HG03520 (cell line): ENCODE data around the gene RTF1.
"Not testable (repeated sequence)": the region's sequence is repeated elsewhere in the genome, so short reads cannot be mapped to it uniquely, and the experiment has no call there.

Experiments used
- ATAC-seq: cut with Tn5 transposase; IDR thresholded peaks from one replicate; pipeline ENCODE4 v1.9.1; 2021; ENCODE audit warnings: mild to moderate bottlenecking, moderate library complexity; ENCODE audit not compliant: unreplicated experiment

Gene RTF1

GRCh38 chr15:41435037-41435786, 18.3 kb downstream of the RTF1 start:
- no peak for ATAC-seq

- ATAC-seq = no peak
Observed at GRCh38 chr15:41437448-41437847, 20.6 kb downstream of the RTF1 start.

GRCh38 chr15:41438206-41438605, 21.3 kb downstream of the RTF1 start:
- ATAC-seq = no peak

GRCh38 chr15:41438745-41439144, 21.9 kb downstream of the RTF1 start:
- ATAC-seq = not testable (repeated sequence)

- no peak for ATAC-seq
Observed at GRCh38 chr15:41443275-41443674, 26.4 kb downstream of the RTF1 start.

- no peak for ATAC-seq
Observed at GRCh38 chr15:41445399-41445798, 28.5 kb downstream of the RTF1 start.

GRCh38 chr15:41462084-41462795, 45.3 kb downstream of the RTF1 start:
- ATAC-seq = no peak

DNA sequence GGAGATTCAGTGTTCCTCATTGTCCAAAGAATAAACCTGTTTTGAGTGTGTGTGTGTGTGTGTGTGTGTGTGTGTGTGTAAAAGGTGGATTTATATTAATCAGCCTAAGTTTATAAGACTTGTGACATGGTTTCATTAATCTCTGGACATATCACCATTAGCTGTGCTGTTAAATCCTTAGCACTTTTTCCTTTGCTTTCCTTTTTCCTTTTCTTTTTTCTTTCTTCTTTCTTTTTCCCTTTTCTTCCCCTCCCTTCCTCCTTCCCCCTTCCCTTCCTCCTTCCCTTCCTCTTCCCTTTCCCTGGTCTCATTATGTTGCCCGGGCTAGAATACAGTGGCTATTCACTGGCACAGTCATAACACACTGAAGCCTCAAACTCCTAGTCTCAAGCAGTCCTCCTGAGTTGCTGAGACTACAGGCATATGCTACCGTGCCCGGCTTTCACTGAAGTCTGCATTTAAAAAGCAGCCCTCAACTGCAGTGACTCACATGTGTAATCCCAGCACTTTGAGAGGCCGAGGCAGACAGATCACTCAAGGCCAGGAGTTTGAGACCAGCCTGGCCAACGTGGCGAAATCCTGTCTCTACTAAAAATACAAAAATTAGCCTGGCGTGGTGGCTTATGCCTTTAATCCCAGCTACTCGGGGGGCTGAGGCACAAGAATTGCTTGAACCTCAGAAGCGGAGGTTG, 48.1 kb downstream of the RTF1 start:
- ATAC-seq = no peak

GRCh38 chr15:41465822-41466421, 49.0 kb downstream of the RTF1 start:
- ATAC-seq = no peak

DNA sequence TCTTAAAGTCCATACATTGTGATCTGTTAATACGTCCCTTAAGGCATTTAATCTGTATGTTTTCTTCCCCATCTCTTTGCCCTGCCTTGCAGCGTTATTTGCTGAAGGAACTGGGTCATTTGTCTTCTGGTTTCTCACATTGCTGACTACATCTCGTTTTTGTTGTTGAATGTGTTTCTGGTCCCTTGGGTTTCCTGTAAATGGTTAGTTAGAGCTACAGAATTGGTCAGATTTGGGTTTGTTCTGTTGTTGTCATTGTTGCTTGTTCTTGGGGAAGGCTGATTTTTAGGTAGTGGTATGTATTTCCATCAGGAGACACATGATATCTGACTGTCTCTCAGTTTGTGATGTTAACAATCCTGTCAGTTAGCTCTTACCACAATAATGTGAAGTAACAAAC, 49.8 kb downstream of the RTF1 start:
- ATAC-seq = no peak

GRCh38 chr15:41469644-41470043, 52.7 kb downstream of the RTF1 start:
- not testable (repeated sequence) for ATAC-seq

DNA sequence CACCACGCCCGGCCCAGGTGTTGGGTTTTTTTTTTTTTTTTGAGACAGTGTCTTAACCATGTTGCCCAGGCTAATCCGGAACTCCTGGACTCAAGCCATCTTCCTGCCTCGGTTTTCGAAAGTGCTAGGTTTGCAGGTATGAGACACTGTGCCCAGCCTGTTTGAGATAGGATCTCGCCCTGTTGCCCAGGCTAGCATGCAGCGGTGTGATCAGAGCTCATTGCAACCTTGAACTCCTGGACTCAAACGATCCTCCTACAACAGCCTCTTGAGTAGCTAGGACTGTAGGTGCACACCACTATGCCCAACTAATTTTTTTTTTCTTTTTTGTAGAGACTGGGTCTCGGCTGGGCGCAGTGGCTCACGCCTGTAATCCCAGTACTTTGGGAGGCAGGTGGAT, 56.5 kb downstream of the RTF1 start:
- ATAC-seq = no peak

- ATAC-seq = no peak
Observed at GRCh38 chr15:41474436-41474835, 57.5 kb downstream of the RTF1 start.

DNA sequence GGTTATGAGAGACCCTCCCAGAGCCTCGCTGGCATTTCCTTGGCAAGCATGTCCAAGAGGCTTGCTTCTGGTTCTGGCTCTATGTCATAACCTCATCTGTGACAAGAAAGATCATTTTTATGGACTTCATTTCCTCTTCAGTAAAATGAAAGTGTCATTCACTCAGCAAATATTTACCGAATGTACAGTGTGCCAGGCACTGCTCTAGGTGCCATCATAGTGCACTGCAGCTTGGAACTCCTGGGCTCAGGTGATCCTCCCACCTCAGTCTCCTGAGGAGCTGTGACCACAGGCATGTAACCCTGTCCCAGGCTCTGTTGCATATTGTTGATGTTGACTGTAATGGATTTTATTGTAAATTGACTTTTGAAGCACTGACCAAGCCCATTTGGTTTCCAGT, 58.0 kb downstream of the RTF1 start:
- ATAC-seq = no peak

DNA sequence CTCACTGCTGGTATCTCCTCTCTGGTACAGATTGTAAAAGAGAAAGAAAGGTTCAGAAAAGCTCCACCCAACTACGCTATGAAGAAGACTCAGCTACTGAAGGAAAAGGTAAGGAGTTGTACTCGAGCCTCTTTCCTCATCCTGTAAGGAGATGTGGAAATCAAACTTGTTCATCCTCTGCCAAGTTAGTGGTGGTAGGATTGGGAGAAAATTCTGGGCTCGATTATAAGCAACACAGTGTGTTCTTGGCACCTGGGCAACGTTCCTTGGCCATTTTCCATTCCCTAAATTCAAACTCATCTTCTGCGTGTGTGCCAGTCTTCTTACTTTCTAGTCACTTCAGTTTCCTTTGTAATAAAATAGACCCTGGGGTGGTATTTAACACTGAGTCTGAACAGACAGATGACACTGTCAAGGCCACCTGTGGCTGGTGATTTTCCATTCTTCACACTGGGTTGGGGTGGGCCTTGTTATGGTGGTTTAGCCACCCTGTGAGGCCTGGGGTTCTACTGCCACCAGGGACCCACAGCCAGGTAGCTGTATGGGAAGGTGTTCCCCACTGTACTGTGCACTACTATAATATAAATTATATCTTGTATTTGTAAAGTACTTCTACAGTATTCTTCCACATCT, 59.6 kb downstream of the RTF1 start:
- no peak for ATAC-seq

DNA sequence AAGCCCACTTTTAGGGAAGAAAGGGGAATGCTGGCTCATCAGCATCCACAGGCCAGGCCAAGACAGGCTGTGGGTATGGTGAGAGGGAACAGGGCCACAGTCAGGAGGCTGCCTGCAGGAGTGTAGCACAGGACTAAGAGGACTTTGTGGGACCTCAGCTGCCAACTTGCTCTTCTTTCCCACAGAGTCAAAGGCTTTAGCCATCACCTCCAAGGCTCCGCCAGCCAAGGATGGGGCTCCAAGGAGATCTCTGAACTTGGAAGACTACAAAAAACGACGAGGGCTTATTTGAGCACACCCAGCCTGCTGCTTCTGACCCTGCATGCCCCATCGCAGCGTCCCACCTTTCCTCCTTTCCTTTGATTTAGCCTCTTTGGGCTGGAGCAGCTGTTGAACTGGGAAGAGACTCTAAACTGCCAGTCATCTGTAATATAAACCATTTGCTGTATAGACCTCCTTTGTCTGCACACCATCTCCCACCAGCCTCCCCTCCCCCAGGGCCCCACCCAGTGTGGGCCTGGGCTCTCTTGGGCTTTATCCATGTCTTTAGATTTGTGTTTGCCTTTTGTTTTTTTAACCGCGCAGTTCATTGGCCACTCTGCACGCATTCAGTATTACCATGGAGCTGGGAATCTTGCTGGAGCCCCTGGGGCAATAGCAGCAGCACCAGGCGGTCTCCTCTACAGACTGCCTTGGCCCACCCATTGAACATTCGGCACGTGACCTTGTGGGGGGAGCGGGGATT, 63.7 kb downstream of the RTF1 start:
- no peak for ATAC-seq

DNA sequence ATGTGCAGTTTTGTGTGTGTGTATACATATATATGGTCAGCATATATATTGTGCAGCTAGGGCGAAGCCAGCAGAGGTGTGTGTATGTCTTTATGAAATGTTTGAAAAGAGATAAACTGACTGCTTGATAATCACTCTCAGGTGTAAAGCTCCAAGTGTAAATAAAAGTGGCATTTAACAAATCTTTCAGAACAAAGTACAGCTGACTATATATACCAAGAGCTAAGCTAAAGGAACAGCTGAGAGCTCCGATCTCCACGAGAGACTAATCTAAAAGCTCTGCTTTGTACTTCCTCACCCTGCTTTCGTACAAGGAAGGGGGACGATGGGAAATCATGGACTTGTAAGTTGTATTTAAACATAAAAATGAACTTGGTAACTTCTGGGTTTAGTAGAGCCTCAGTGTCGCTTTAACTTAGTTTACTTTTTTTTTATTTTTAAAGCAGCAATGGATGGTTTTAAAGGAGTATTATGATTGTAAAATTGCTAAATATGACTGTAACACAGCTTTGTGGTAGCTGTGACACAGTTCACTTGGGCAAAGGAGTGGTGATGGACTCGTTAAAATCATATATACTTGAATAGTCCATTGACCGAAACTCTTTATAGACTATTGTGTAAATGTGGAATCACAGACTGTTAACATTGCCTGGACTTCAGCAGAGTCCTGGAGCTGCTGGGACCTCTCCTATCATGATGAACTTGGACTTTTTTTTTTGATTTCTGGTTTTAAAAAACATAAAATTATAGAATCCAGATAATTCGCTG, 65.4 kb downstream of the RTF1 start:
- no peak for ATAC-seq

DNA sequence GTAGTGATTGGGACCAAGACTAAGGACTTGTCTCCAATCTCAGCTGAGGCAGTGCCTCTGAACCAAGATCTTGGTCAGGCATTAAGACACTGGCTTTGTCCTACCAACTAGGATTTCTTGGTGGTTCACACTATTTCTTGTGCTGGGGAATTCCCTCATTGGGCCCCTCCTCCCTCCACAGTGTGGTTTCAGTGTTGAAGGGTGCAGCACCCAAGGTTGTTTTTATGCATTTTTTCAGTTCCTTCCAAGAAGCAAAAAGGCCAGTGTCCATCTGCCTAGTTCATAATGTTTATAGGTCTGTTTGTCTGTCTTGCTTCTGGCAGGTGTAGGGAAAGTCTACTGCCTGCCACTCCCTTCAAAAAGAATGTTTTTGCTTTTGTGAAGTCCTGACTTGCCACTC, 66.2 kb downstream of the RTF1 start:
- ATAC-seq = no peak

- ATAC-seq = no peak
Observed at GRCh38 chr15:41483519-41483918, 66.6 kb downstream of the RTF1 start.
